Stimulated activated CD8-positive, alpha-beta memory T cell treated with anti-CD3 and anti-CD28 coated beads, Interleukin-4, amount 100 ng/mL, for 48 hours (primary cell): Measurements from ENCODE around the gene SLC9A7.

Experiments used
- DNase-seq: peaks from one replicate; pipeline ENCODE4 v3.0.0-alpha.2; 2020

SLC9A7 gene

GRCh38 chrX:46567388-46567787 is 191.5 kb downstream of the SLC9A7 start:
- no peak for DNase-seq

GRCh38 chrX:46561824-46562657 is 196.9 kb downstream of the SLC9A7 start:
- no peak for DNase-seq

- no peak for DNase-seq
These were observed 199.9 kb downstream of the SLC9A7 start for GRCh38 chrX:46559062-46559461.

GRCh38 chrX:46554942-46555341 is 204.0 kb downstream of the SLC9A7 start:
- DNase-seq: no peak

- no peak for DNase-seq
These were observed 205.0 kb downstream of the SLC9A7 start for GRCh38 chrX:46553935-46554334.

- DNase-seq: no peak
These were observed 207.3 kb downstream of the SLC9A7 start for GRCh38 chrX:46551494-46552128.

GRCh38 chrX:46549914-46550313 is 209.0 kb downstream of the SLC9A7 start:
- DNase-seq: no peak
